Suppressor macrophage (primary cell): ENCODE data around the gene TMEM270.

ENCODE experiments used
- DNase-seq, 4 experiments: peaks; one replicate each; pipeline ENCODE4 v3.0.0-alpha.2; 2020 to 2022

Gene TMEM270

GRCh38 chr7:73908123-73908611 lies 47.2 kb downstream of the TMEM270 start:
- no peak for DNase-seq

GRCh38 chr7:73909051-73909941 lies 48.3 kb downstream of the TMEM270 start:
- DNase-seq, result peak; percentile 70 to 86 (median 78)

DNA sequence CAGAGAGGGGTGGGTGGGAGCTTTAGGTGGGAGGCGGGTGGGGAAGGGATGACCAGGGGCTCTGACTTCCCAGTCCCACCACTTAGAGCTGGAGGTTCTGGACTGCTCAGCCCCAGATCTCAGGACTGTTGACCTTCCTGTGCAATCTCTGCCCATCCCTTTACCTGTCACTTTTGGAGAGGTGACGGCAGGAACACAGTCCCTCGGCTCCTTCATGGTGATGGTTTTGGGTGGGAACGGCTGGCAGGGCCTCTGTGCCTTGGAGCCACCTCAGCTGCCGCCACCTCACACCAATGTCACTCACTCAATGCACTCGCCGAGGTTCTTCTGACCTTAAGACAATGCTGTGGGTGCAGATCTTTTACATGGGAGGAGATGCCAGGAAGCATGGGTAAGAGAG lies 49.0 kb downstream of the TMEM270 start:
- no peak for DNase-seq

DNA sequence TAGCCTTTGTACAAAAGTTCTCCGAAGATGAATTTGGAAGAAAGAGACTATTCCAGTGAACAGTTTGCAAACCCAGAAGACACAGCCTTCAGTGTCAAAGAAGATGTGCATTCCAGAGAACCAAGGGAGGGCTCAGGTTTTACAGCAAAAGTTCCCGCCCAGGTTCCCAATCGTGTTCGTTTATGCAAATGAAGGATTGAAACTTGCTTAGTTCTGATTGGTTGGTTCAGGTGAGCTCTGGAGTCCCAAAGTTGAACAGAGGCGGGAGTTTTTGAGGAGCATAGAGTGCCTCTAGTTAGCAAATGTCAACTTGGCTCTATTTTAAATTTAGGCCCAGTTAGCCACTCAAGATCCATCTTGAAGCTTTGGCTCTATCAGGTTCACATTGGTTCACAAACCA lies 51.3 kb downstream of the TMEM270 start:
- DNase-seq, result no peak
